GM21576 (cell line): ENCODE measurements around the gene GCNT2.
"Not testable (repeated sequence)": the region's sequence is repeated elsewhere in the genome, so short reads cannot be mapped to it uniquely, and the experiment has no call there.

Experiments
- ATAC-seq: cut with Tn5 transposase; IDR thresholded peaks from one replicate; pipeline ENCODE4 v1.9.1; 2021; ENCODE audit warnings: mild to moderate bottlenecking, moderate library complexity; ENCODE audit not compliant: unreplicated experiment

The GCNT2 gene

DNA sequence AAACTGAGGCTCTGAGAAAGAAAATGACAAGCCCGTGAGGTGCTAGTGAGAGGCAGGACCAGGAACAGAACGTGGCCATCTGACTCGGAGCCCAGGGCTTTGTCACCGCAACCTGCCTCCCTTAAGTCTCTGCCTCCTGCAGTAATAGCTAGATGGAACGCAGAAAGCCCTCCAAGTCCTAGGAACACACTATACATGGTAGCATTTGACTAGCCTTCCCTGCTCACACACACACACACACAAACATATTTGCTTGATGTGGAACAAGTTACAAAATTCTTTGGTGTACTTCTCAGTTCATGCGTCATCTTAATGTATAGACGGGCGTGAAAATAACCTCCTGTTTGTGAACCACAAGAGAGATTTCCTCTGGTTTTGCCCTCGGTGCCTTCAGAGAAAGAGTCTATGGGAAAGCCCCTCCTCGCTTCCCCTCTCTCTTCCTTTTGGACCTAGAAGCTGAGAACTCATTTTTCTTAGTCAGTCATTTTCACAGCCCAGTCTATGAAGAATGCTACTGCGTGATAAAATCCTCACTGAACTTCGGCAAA lies 134.4 kb downstream of the GCNT2 start:
- no peak for ATAC-seq

DNA sequence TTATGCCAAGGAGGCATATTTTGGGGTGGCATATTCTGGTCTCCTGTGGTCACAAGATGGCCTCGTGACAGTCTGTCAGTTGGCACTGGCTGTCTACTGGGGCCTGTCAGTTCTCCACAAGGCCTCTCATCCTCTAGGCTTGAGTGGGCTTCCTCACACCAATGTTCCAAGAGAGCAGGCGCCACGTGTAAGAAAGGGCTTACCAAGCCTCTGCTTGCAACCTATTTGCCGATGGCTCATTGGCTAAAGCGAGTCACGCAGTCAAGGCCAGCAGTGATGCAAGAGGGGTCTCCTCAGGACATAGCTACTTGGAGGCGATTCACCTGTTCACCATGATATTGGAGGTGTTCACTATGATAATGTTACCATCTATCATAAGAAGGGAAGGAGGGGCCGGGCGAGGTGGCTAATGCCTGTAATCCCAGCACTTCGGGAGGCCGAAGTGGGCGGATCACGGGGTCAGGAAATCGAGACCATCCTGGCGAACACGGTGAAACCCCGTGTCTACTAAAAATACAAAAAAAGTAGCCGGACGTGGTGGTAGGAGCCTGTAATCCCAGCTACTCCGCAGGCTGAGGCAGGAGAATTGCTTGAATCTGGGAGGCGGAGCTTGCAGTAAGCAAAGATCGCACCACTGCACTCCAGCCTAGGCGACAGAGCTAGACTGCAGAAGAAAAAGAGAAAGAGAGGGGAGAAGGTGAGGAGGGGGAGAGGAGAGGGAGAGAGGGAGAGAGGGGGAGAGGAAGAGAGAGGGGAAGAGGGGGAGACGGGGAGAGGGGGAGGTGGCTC lies 138.0 kb downstream of the GCNT2 start:
- no peak for ATAC-seq

DNA sequence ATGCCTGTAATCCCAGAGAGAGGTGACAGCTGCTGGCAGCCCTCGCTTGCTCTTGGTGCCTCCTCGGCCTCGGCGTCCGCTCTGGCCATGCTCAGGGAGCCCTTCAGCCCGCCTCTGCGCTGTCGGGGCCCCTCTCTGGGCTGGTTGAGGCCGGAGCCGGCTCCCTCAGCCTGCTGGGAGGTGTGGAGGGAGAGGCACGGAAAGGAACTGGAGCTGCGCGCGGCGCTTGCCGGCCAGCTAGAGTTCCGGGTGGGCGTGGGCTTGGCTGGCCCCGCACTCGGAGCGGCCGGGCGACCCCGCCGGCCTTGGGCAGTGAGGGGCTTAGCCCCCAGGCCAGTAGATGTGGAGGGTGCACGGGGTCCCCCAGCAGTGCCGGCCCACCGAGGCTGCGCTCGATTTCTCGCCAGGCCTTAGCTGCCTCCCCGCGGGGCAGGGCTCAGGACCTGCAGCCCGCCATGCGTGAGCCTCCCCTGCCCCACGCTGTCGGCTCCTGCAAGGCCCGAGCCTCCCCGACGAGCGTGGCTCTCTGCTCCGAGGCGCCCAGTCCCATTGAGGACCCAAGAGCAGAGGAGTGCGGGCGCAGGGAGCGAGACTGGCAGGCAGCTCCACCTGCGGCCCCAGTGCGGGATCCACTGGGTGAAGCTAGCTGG lies 138.7 kb downstream of the GCNT2 start:
- ATAC-seq, result no peak

DNA sequence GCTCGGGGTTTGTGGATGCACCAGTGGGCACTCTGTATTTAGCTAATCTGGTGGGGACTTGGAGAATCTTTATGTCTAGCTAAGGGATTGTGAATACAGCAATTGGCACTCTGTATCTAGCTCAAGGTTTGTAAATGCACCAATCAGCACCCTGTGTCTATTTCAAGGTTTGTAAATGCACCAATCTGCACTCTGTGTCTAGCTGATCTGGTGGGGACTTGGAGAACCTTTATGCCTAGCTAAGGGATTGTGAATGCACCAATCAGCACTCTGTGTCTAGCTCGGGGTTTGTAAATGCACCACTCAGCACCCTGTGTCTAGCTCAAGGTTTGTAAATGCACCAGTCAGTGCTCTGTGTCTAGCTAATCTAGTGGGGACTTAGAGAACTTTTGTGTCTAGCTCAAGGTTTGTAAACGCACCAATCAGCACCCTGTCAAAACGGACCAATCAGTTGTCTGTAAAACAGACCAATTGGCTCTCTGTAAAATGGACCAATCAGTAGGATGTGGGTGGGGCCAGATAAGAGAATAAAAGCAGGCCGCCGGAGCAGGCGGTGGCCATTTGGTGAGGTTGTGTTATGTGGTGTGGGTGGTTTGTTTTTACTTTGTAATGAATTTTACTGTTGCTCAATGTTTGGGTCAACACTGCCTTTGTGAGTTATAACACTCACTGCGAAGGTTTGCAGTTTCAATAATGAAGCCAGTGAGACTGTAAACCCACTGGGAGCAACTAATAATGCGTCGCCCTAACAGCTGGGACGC lies 139.5 kb downstream of the GCNT2 start:
- ATAC-seq, result not testable (repeated sequence)

DNA sequence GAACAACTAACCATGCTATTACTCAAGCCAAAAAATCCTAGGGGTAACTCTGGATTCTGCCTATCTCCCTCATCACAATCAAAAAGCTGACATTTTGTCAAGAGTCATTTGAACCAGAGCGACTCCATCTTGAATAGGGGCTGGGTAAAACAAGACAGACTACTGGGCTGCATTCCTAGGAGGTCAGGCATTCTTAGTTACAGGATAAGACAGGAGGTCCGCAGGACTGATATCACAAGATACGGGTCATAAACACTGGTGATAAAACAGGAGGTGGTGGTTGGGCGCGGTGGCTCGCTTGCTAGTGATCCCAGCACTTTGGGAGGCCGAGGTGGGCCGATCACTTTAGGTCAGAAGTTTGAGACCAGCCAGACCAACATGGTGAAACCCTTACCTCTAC lies 141.1 kb downstream of the GCNT2 start:
- ATAC-seq, result no peak

DNA sequence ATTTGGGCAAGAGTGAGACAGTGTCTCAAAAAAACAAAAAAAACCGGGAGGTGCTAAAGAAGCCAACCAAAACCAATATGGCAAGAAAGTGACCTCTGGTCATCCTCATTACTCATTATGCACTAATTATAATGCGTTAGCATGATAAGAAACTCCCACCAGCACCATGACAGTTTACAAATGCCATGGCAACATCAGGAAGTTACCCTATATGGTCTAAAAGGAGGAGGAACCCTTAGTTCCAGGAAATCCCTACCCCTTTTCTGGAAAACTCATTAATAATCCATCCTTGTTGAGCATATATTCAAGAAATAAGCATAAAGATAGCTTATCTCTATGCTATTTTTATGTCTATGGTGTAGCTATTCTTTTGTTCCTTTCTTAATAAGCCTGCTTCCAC lies 141.6 kb downstream of the GCNT2 start:
- no peak for ATAC-seq

DNA sequence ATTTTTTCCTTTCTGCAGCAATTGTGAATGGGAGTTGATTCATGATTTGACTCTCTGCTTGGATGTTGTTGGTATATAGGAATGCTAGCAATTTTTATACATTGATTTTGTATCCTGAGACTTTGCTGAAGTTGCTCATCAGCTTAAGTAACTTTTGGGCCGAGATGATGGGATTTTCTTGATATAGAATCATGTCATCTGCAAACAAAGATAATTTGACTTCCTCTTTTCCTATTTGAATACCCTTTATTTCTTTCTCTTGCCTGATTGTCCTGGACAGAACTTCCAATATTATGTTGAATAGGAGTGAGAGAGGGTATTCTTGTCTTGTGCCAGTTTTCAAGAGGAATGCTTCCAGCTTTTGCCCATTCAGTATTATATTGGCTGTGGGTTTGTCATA lies 144.4 kb downstream of the GCNT2 start:
- ATAC-seq, result not testable (repeated sequence)

DNA sequence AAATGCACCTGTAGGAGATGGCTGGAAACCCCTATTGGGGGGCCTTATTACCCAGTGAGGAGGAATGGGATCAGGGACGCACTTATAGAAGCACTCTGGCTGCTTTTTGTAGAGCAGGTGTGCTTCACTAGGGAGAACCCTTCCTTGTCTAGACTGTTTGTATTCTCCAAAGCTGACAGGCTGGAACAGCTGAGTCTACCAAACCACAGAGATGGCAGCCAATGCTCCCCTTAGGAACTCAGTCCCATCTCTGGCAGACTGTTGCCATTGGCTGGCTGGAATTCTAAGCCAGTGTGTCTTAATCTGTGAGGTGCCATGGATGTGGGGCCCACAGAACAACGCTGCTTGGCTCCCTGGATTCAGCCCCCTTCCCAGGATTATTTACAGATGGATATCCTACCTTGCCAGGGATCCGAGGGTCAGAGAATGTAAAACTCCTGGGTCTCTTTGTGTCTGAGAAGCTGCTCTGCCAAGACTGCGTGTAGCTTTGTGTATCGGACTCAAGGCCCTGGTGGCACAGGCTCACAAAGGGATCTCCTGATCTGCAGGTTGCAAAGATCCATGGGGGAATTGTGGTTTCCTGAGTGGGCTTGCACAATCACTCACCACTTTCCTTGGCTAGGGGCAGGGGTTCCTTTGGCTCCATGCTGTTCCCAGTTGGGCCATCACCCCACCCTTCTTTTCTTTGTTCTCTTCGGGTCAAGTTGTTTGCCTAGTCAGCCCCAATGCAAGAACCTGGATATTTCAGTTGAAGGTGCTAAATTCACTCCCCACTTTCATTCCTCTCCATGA lies 147.2 kb downstream of the GCNT2 start:
- no peak for ATAC-seq

DNA sequence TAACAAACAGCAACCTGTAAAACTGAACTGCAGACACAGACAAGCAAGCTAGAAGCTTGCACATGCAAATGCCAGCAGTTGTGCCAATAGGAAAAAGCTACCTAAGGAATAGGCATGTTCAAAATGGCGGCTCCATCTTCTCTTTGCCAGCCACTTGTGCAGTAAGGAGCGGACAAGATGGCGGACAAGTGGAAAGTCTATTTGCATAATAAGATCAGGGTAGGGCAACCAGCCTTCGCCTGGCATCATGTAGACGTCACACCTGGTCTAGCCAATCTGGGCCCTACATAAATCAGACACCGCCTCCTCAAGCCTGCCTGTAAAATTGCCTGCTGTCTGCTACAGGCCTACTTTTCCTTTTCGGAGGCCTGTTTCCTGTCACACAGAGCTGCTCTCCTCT lies 155.3 kb downstream of the GCNT2 start:
- no peak for ATAC-seq

DNA sequence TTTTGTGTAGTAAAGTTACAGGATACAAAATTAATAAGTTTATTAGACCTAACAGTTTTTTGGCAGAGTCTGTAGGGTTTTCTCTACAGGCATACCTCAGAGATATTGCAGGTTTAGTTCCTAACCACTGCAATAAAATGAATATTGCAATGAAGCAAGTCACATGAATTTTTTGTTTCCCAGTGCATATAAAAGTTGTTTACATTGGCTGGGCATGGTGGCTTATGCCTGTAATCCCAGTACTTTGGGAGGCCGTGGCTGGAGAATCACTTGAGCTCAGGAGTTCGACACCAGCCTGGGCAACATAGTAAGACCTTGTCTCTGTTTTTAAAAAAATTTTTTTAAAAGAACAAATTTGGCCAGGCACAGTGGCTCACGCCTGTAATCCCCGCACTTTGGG lies 157.3 kb downstream of the GCNT2 start:
- no peak for ATAC-seq
